GM23338 (cell line): Measurements from ENCODE around the gene KPNA2. TPM values are rescaled to one million over a fixed set of nuclear protein-coding genes. Genes with fewer than 3 reads are reported as not detected.
"Not testable (repeated sequence)": the region's sequence is repeated elsewhere in the genome, so short reads cannot be mapped to it uniquely, and the experiment has no call there.

Source experiments
- ATAC-seq: fragments of 200-7000 bp; cut with Tn5 transposase; 3 replicates; pipeline ENCODE4 v1.9.1; 2020
- DNase-seq: peaks from one replicate; pipeline ENCODE4 v3.0.0-alpha.2; 2015; ENCODE audit warnings: low spot score
- H2AFZ ChIP-seq: fragments of 200-600 bp; sonication (generic); 2 replicates; pipeline ENCODE4 v1.8.0; 2016; ENCODE audit warnings: antibody characterized with exemption, mild to moderate bottlenecking, moderate library complexity
- H3F3A ChIP-seq: fragments of 200-600 bp; sonication (generic); replicated peaks from 2 replicates; pipeline ENCODE4 v1.8.0; 2017; ENCODE audit warnings: antibody characterized with exemption, mixed run types, low read depth
- H3K27ac ChIP-seq: fragments of 200-600 bp; sonication (generic); 2 replicates; pipeline ENCODE4 v1.6.1; 2016; ENCODE audit warnings: low read depth
- H3K27me3 ChIP-seq: fragments of 200-600 bp; sonication (generic); 2 replicates; pipeline ENCODE4 v1.8.0; 2016; ENCODE audit warnings: mild to moderate bottlenecking, mixed run types, moderate library complexity; ENCODE audit not compliant: insufficient read depth
- H3K36me3 ChIP-seq: fragments of 200-600 bp; sonication (generic); 2 replicates; pipeline ENCODE4 v1.8.0; 2016; ENCODE audit warnings: mild to moderate bottlenecking; ENCODE audit not compliant: insufficient read depth
- H3K4me1 ChIP-seq: fragments of 200-600 bp; sonication (generic); 2 replicates; pipeline ENCODE4 v1.8.0; 2016; ENCODE audit warnings: mild to moderate bottlenecking, moderate library complexity; ENCODE audit not compliant: insufficient read depth
- H3K4me2 ChIP-seq: fragments of 200-600 bp; sonication (generic); 2 replicates; pipeline ENCODE4 v1.7.1; 2017; ENCODE audit warnings: mixed run types
- H3K4me3 ChIP-seq: fragments of 200-600 bp; sonication (generic); 2 replicates; pipeline ENCODE4 v1.6.1; 2016; ENCODE audit warnings: mixed run types
- H3K79me2 ChIP-seq: fragments of 200-600 bp; sonication (generic); replicated peaks from 2 replicates; pipeline ENCODE4 v1.8.0; 2017; ENCODE audit warnings: mild to moderate bottlenecking; ENCODE audit not compliant: insufficient read depth
- H3K9me2 ChIP-seq: fragments of 200-600 bp; sonication (generic); 2 replicates; pipeline ENCODE4 v1.8.0; 2017; ENCODE audit not compliant: insufficient read depth
- H4K20me1 ChIP-seq: fragments of 200-600 bp; sonication (generic); replicated peaks from 2 replicates; pipeline ENCODE4 v1.8.0; 2017; ENCODE audit warnings: mild to moderate bottlenecking; ENCODE audit not compliant: insufficient read depth
- H3K27ac Mint-ChIP-seq: 2 replicates; pipeline ENCODE4 v1.8.0; 2020; ENCODE audit warnings: inconsistent platforms, mild to moderate bottlenecking, moderate library complexity, mixed read lengths
- H3K27me3 Mint-ChIP-seq: 3 replicates; pipeline ENCODE4 v1.8.0; 2022; ENCODE audit warnings: low read depth, mild to moderate bottlenecking, moderate library complexity, mixed read lengths, inconsistent platforms; ENCODE audit not compliant: insufficient read depth, poor library complexity
- H3K36me3 Mint-ChIP-seq: 3 replicates; pipeline ENCODE4 v1.8.0; 2021; ENCODE audit warnings: low read depth, mild to moderate bottlenecking, inconsistent platforms, moderate library complexity, mixed read lengths
- H3K4me1 Mint-ChIP-seq: 3 replicates; pipeline ENCODE4 v1.8.0; 2020; ENCODE audit warnings: mild to moderate bottlenecking, inconsistent platforms, mixed read lengths
- H3K4me3 Mint-ChIP-seq: 3 replicates; pipeline ENCODE4 v1.8.0; 2021; ENCODE audit warnings: moderate library complexity, mild to moderate bottlenecking, inconsistent platforms, mixed read lengths
- H3K9me3 Mint-ChIP-seq: 3 replicates; pipeline ENCODE4 v1.8.0; 2020; ENCODE audit warnings: moderate library complexity, mild to moderate bottlenecking, inconsistent platforms, mixed read lengths
- CTCF ChIP-seq, 2 experiments: fragments of 200-600 bp in 1 of 2; sonication (generic) in 1 of 2; conservative IDR thresholded peaks; 2 replicates each; pipeline versions ENCODE4 v1.5.1 to v1.6.1; 2016 to 2017; ENCODE audit warnings: antibody characterized with exemption in 2 of 2, low read depth in 2 of 2, mild to moderate bottlenecking in 2 of 2, moderate library complexity in 1 of 2
- ETS1 ChIP-seq: IDR thresholded peaks from 2 replicates; pipeline ENCODE4 v1.6.1; 2016; ENCODE audit warnings: antibody characterized with exemption
- EZH2 ChIP-seq: fragments of 200-600 bp; sonication (generic); IDR thresholded peaks from one replicate; pipeline ENCODE4 v1.8.0; 2017; ENCODE audit warnings: antibody characterized with exemption, mild to moderate bottlenecking, low read depth; ENCODE audit not compliant: unreplicated experiment
- EZH2phosphoT487 ChIP-seq: fragments of 200-600 bp; sonication (generic); IDR thresholded peaks from one replicate; pipeline ENCODE4 v1.8.1; 2018; ENCODE audit warnings: antibody characterized with exemption; ENCODE audit not compliant: unreplicated experiment
- JUNB ChIP-seq: IDR thresholded peaks from one replicate; pipeline ENCODE4 v1.6.1; 2016; ENCODE audit warnings: antibody characterized with exemption; ENCODE audit not compliant: unreplicated experiment
- POLR2AphosphoS5 ChIP-seq: IDR thresholded peaks from 2 replicates; pipeline ENCODE4 v1.6.1; 2016; ENCODE audit warnings: antibody characterized with exemption, low read depth
- STAT1 ChIP-seq: IDR thresholded peaks from one replicate; pipeline ENCODE4 v1.6.1; 2016; ENCODE audit warnings: antibody characterized with exemption; ENCODE audit not compliant: unreplicated experiment
- ZNF114 ChIP-seq: fragments of 250-450 bp; sonication (Bioruptor Pico); IDR thresholded peaks from 2 replicates; pipeline ENCODE4 v1.5.0; 2020; ENCODE audit warnings: mild to moderate bottlenecking, moderate library complexity
- ZNF331 ChIP-seq: fragments of 250-450 bp; sonication (Bioruptor Pico); IDR thresholded peaks from 2 replicates; pipeline ENCODE4 v1.5.0; 2020; ENCODE audit warnings: low read depth, mild to moderate bottlenecking, moderate library complexity
- ZNF462 ChIP-seq: fragments of 250-450 bp; sonication (Bioruptor Pico); IDR thresholded peaks from 2 replicates; pipeline ENCODE4 v1.5.0; 2020; ENCODE audit warnings: mild to moderate bottlenecking, moderate library complexity
- polyA plus RNA-seq: library from polyadenylated mRNA; unstranded; fragments of >200 nt; fragmentation: Nextera tagmentation; extraction: Ambion mirVana; gene quantifications from 2 replicates; pipeline ENCODE4 v1.2.1, GENCODE V29; 2016
- total RNA-seq: library from RNA; depleted of rRNA; stranded (reverse); fragments of >200 nt; shearing (Covaris generic); gene quantifications from 2 replicates; pipeline ENCODE4 v1.2.3, GENCODE V29; 2014

KPNA2 gene
- total and polyA plus RNA-seq, 2 experiments from 2014 or later: 375 to 442 TPM

GRCh38 chr17:68022547-68022946, 13.0 kb upstream of the KPNA2 start:
- not testable (repeated sequence) for H3K27ac ChIP-seq, H3K4me3 Mint-ChIP-seq, H3K9me3 Mint-ChIP-seq, ATAC-seq, H2AFZ ChIP-seq, H3K36me3 Mint-ChIP-seq, H3K27me3 ChIP-seq, H3K79me2 ChIP-seq, H3K27ac Mint-ChIP-seq, H3K4me2 ChIP-seq, H3K36me3 ChIP-seq, H3K4me1 ChIP-seq, H3F3A ChIP-seq, H4K20me1 ChIP-seq, H3K9me2 ChIP-seq, H3K4me3 ChIP-seq
- peak; percentile 61 to 62 for TF ChIP-seq CTCF (conservative IDR thresholded peaks at IDR 0.05; ENCODE audit: low read depth in 2 of 2)
- H3K27me3 Mint-ChIP-seq: peaks cover 26% of the 10 kb centered on the region
- peak; percentile 60 for DNase-seq
- H3K4me1 Mint-ChIP-seq: peaks cover 10% of the 10 kb centered on the region

GRCh38 chr17:68029512-68030215, 5.9 kb upstream of the KPNA2 start:
- DNase-seq (peak; percentile 24), ATAC-seq (no peak)
- Histone ChIP-seq H3F3A (peaks cover 8% of the 10 kb centered on the region; the same call in 1 of the 2 replicates), H4K20me1 (no peaks in the 10 kb centered on the region), H3K79me2 (no peaks in the 10 kb centered on the region), H3K4me2 (no peak overlapping the region), H3K4me3 (no peak overlapping the region), H3K4me1 (peaks cover 8% of the 10 kb centered on the region; the same call in 1 of the 2 replicates), H3K36me3 (no peaks in the 10 kb centered on the region), H3K9me2 (no peaks in the 10 kb centered on the region), H2AFZ (no peak overlapping the region; the same call in 1 of the 2 replicates), H3K27me3 (no peaks in the 10 kb centered on the region), H3K27ac (no peak overlapping the region)
- Mint-ChIP-seq H3K4me3 (no peak overlapping the region), H3K27me3 (peaks cover 5% of the 10 kb centered on the region), H3K27ac (no peak overlapping the region), H3K9me3 (no peaks in the 10 kb centered on the region), H3K36me3 (no peaks in the 10 kb centered on the region), H3K4me1 (peaks cover 16% of the 10 kb centered on the region)
- TF ChIP-seq JUNB: no peak
- TF ChIP-seq POLR2AphosphoS5: no peak
- no peak for TF ChIP-seq ZNF114 (CRISPR knock-in tag)
- TF ChIP-seq ZNF462 (CRISPR knock-in tag): no peak
- no peak for TF ChIP-seq CTCF (conservative IDR thresholded peaks at IDR 0.05; ENCODE audit: low read depth in 2 of 2)
- no peak for TF ChIP-seq ETS1
- no peak for TF ChIP-seq STAT1
- TF ChIP-seq ZNF331 (CRISPR knock-in tag): no peak
- no peak for TF ChIP-seq EZH2
- TF ChIP-seq EZH2phosphoT487: no peak
